NOMO-1 (cell line): ENCODE data around the gene GFPT2.
"Not testable (repeated sequence)": the region's sequence is repeated elsewhere in the genome, so short reads cannot be mapped to it uniquely, and the experiment has no call there.

ENCODE experiments used
- DNase-seq, 2 experiments: peaks; one replicate each; lab custom pipeline; 2025; ENCODE audit not compliant: unreplicated experiment in 2 of 2; lab: John Stamatoyannopoulos, UW

The GFPT2 gene

DNA sequence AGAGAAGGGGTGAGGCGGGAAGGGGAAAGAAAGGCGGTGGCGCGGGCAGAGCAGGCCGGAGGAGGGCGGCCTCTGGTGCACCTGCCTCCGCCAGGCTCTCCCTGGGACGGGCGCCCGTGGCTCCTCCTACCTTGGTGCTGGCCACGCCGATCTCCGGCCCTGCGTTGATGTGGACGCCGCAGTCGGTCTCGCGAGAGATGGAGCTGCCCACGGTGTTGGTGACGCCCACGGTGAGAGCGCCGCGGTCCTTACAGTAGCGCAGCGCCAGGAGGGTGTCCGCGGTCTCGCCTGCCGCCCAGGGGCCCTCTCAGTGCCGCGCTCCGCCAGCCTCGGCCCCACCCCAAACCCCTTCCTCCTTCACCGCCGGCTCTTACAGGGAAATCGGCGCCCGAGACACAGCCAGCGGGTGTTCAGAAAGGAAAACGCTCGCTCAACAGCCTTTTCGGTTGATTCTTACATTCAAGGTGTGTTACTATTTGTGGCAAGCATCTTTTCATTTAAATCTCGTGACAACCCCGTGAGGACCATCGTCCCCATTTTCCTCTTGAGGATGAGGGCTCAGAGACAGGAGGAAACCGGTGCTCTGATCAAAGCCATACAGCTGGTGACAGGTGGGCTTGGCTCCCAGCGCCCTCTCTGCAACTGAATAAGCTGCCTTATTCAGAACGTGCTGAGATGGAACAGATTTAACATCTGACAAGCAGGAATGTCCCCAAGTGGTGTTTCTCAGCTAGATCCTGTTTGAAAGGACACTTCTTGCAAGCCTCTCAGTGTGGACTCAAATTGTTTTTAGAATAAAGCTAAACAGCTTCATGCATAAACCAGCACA is 39.2 kb downstream of the GFPT2 start:
- no peak for DNase-seq

DNA sequence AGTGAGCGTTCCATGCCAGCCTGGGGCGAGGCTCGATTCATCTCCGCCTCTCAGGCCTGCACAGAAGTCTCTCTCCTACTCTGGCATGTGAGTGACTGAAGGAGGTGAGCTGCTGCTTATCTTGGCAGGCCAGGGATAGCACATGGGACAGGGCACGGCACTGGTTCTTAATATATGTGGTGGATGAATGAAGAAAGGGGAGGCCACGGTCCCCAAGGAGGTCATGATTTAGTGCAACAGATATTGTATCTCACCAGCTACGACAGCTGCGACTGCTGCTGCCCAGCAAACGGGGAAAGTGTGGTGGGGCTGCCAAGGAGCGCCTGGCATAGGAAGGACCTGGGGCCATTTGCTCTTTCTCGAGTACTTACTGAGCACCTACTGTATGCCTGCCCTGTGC is 41.9 kb downstream of the GFPT2 start:
- DNase-seq: no peak

GRCh38 chr5:180306796-180307195 is 46.3 kb downstream of the GFPT2 start:
- no peak for DNase-seq

GRCh38 chr5:180305481-180305880 is 47.7 kb downstream of the GFPT2 start:
- no peak for DNase-seq

- DNase-seq: no peak
These were observed 48.4 kb downstream of the GFPT2 start for GRCh38 chr5:180304431-180305375.

DNA sequence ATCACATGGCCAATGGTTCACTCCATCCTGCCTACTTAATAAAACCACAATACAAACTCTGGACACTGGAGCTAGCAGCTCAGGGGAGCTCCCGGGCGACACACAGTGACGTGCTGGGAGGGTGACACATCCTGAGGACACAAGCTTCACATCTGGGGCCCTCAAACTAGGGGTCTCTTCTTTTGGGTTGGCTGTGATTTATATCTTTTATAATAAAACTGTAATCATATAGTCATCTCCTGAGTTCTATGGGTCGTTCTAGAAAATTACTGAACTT is 49.2 kb downstream of the GFPT2 start:
- DNase-seq: no peak

- no peak for DNase-seq
These were observed 49.7 kb downstream of the GFPT2 start for GRCh38 chr5:180303226-180304015.

DNA sequence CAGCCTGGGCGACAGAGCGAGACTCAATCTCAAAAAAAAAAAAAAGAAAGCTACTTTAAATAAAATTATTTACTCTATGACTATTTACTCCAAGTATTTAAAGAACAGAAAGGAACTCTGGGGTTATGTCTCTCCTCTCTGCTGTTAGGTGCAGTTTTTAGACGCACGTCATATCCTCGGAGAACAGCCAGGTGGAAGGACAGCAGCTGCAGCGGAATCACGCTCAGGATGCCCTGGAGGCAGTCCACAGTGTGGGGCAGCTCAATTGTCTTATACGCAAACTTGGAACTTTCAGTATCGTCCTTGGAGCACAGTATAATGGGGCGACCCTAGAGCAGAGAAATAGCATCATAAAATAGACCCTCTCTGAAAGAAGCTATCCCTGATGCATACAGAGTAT is 50.9 kb downstream of the GFPT2 start:
- no peak for DNase-seq

- DNase-seq: no peak
These were observed 51.9 kb downstream of the GFPT2 start for GRCh38 chr5:180301253-180301652.

GRCh38 chr5:180299526-180299925 is 53.6 kb downstream of the GFPT2 start:
- no peak for DNase-seq

DNA sequence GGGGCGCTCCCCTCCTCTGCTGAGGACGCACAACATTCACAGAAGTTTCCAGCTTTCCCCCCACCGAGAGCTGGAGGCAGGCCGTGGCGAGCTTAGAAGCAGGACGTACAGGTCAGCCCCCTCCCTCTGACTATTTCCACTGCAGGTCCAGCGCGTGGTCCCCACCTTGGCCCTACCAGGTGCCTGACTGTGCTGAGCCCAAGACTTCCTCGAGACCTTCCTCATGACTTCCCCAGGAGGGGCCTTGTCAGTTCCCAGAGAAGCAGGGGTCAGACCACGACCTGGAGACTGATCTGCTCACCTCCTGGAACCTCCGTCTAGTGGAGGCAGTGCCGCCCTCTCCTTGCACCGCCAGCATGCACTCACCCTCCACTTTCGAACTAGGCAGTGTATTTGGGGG is 54.1 kb downstream of the GFPT2 start:
- DNase-seq: not testable (repeated sequence)

GRCh38 chr5:180297587-180298282 is 55.4 kb downstream of the GFPT2 start:
- DNase-seq: no peak

DNA sequence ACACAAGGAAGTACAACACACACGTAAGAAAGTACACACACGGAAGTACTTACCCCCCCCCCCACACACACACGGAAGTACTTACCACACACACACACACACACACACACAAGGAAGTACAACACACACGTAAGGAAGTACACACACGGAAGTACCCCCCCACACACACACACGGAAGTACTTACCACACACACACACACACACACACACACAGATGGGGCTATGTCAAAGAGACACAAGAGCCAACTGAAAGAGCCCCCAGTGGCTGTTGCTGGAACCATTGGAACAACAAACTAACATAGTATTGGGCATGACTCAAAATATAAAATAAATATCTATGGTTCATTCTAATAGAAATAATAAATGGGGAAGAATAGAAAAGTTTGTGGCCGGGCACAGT is 56.4 kb downstream of the GFPT2 start:
- DNase-seq: no peak

DNA sequence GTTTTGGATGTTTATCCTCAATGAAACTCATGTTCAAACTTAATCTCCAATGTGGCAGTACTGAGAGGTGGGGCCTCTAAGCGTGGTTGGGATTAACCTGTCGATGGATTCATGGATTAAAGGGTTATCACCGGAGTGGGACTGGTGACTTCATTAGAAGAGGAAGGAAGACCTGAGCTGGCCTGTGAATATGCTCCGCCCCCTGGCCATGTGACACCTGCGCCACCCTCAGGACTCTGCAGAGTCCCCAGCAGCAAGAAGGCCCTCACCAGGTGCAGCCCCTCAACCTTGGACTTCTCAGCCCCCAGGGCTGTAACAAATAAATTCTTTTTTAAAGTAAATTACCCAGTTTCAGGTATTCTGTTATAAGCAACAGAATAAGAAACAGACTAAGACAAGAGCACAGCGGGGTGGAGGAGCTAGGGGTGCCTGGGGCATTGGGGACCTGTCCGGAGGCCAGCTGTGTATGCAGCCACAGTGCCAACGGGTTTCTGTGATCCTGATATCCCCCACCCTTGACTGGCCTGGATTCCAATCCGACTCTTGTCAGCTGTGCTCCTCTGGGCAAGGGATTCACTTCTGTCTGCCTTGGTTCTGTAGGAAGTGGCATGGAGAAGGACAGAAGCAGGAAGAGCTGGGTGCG is 58.1 kb downstream of the GFPT2 start:
- DNase-seq: no peak

DNA sequence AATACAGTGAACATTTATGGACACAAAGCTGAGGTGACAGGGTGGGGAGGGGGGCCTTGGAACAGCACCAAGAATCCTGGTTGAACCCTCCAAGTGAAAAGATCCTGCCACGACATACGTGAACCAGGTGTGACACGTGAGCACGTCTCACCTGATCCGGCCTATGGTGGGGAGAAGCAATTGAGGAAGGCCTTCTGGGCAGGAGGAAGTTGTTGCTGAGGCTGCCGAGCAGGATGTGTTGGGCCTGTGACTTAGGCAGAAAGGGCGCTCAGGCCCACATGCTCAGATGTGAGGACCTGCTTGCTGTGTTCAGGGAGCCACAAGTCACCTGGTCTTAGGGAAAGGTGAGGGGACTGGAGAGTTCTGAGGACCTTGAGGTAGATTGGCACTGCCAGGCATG is 58.7 kb downstream of the GFPT2 start:
- DNase-seq: no peak

- DNase-seq: peak; percentile 66 to 73
These were observed 60.9 kb downstream of the GFPT2 start, which contains the start of gene MAPK9 for GRCh38 chr5:180291943-180292831. TSS of gene MAPK9 (minus strand) at chr5:180292083. CDS start at chr5:180280561, 11,522 bp downstream.

- peak in 1 of 2 experiments; percentile 29 for DNase-seq
These were observed 61.7 kb downstream of the GFPT2 start for GRCh38 chr5:180291234-180291940.

GRCh38 chr5:180290568-180291233 is 62.4 kb downstream of the GFPT2 start:
- DNase-seq: no peak
